ENCODE data around the gene MAP3K4. TPM values are rescaled to one million over a fixed set of nuclear protein-coding genes. Genes with fewer than 3 reads are reported as not detected.

MAP3K4 gene
- total RNA-seq, 1 donor from 2014 or later = 49.3 TPM

- H3K27ac Mint-ChIP-seq = no peak overlapping the region
- H3K9me3 Mint-ChIP-seq = no peaks in the 10 kb centered on the region
- H3K4me3 Mint-ChIP-seq (ENCODE audit: low read depth) = no peak overlapping the region
- no peaks in the 10 kb centered on the region for H3K27me3 Mint-ChIP-seq (ENCODE audit: low read depth)
- no peak for DNase-seq (ENCODE audit: low spot score)
- no peaks in the 10 kb centered on the region for H3K4me1 Mint-ChIP-seq (ENCODE audit: low read depth)
- intact Hi-C loops (cut with micrococcal nuclease) = no loop called here
- peaks cover 8% of the 10 kb centered on the region for H3K36me3 Mint-ChIP-seq (ENCODE audit: low read depth)
These were observed 144.4 kb downstream of the MAP3K4 start for GRCh38 chr6:161135695-161136591.

- H3K4me3 Mint-ChIP-seq (ENCODE audit: low read depth) = no peak overlapping the region
- intact Hi-C loops (cut with micrococcal nuclease) = no loop called here
- peaks cover 8% of the 10 kb centered on the region for H3K36me3 Mint-ChIP-seq (ENCODE audit: low read depth)
- H3K27ac Mint-ChIP-seq = no peak overlapping the region
- H3K27me3 Mint-ChIP-seq (ENCODE audit: low read depth) = no peaks in the 10 kb centered on the region
- DNase-seq (ENCODE audit: low spot score) = no peak
- no peaks in the 10 kb centered on the region for H3K9me3 Mint-ChIP-seq
- no peaks in the 10 kb centered on the region for H3K4me1 Mint-ChIP-seq (ENCODE audit: low read depth)
These were observed 145.1 kb downstream of the MAP3K4 start for GRCh38 chr6:161136655-161137054.

- intact Hi-C loops (cut with micrococcal nuclease) = no loop called here
- H3K9me3 Mint-ChIP-seq = no peaks in the 10 kb centered on the region
- H3K4me1 Mint-ChIP-seq (ENCODE audit: low read depth) = no peaks in the 10 kb centered on the region
These were observed 145.8 kb downstream of the MAP3K4 start for GRCh38 chr6:161137320-161137719.

GRCh38 chr6:161137839-161138542 is 146.4 kb downstream of the MAP3K4 start:
- H3K36me3 Mint-ChIP-seq (ENCODE audit: low read depth) = peaks cover 8% of the 10 kb centered on the region
- no peak overlapping the region for H3K4me3 Mint-ChIP-seq (ENCODE audit: low read depth)
- H3K27me3 Mint-ChIP-seq (ENCODE audit: low read depth) = no peaks in the 10 kb centered on the region
- H3K9me3 Mint-ChIP-seq = no peaks in the 10 kb centered on the region
- H3K4me1 Mint-ChIP-seq (ENCODE audit: low read depth) = no peaks in the 10 kb centered on the region
- intact Hi-C loops (cut with micrococcal nuclease) = no loop called here
- no peak overlapping the region for H3K27ac Mint-ChIP-seq
- no peak for DNase-seq (ENCODE audit: low spot score)

More at GRCh38 chr6:161137320-161137719, 145.8 kb downstream of the MAP3K4 start:
- Mint-ChIP-seq H3K27me3 (ENCODE audit: low read depth) (no peaks in the 10 kb centered on the region), H3K36me3 (ENCODE audit: low read depth) (peaks cover 8% of the 10 kb centered on the region), H3K4me3 (ENCODE audit: low read depth) (no peak overlapping the region), H3K27ac (no peak overlapping the region)
- no peak for DNase-seq (ENCODE audit: low spot score)

- peaks cover 8% of the 10 kb centered on the region for H3K36me3 Mint-ChIP-seq (ENCODE audit: low read depth)
- no peak overlapping the region for H3K4me3 Mint-ChIP-seq (ENCODE audit: low read depth)
- H3K27me3 Mint-ChIP-seq (ENCODE audit: low read depth) = no peaks in the 10 kb centered on the region
- H3K27ac Mint-ChIP-seq = no peak overlapping the region
- no peaks in the 10 kb centered on the region for H3K4me1 Mint-ChIP-seq (ENCODE audit: low read depth)
- no peaks in the 10 kb centered on the region for H3K9me3 Mint-ChIP-seq
- no peak for DNase-seq (ENCODE audit: low spot score)
- intact Hi-C loops (cut with micrococcal nuclease) = no loop called here
These were observed 147.2 kb downstream of the MAP3K4 start for GRCh38 chr6:161138543-161139303.

GRCh38 chr6:161139304-161139765 is 147.8 kb downstream of the MAP3K4 start:
- no peak overlapping the region for H3K4me3 Mint-ChIP-seq (ENCODE audit: low read depth)

GRCh38 chr6:161139766-161140553 is 148.4 kb downstream of the MAP3K4 start:
- Mint-ChIP-seq H3K9me3 (no peaks in the 10 kb centered on the region), H3K27me3 (ENCODE audit: low read depth) (no peaks in the 10 kb centered on the region), H3K4me3 (ENCODE audit: low read depth) (no peak overlapping the region), H3K4me1 (ENCODE audit: low read depth) (no peaks in the 10 kb centered on the region), H3K27ac (no peak overlapping the region), H3K36me3 (ENCODE audit: low read depth) (peaks cover 5% of the 10 kb centered on the region)
- intact Hi-C loops (cut with micrococcal nuclease) = no loop called here
- no peak for DNase-seq (ENCODE audit: low spot score)

More at GRCh38 chr6:161139304-161139765, 147.8 kb downstream of the MAP3K4 start:
- no peak for DNase-seq (ENCODE audit: low spot score)
- no peaks in the 10 kb centered on the region for H3K9me3 Mint-ChIP-seq
- peaks cover 5% of the 10 kb centered on the region for H3K36me3 Mint-ChIP-seq (ENCODE audit: low read depth)
- no peak overlapping the region for H3K27ac Mint-ChIP-seq
- intact Hi-C loops (cut with micrococcal nuclease) = no loop called here
- no peaks in the 10 kb centered on the region for H3K4me1 Mint-ChIP-seq (ENCODE audit: low read depth)
- no peaks in the 10 kb centered on the region for H3K27me3 Mint-ChIP-seq (ENCODE audit: low read depth)

GRCh38 chr6:161140554-161140875 is 148.9 kb downstream of the MAP3K4 start:
- Mint-ChIP-seq H3K36me3 (ENCODE audit: low read depth) (peaks cover 5% of the 10 kb centered on the region), H3K27ac (no peak overlapping the region), H3K4me1 (ENCODE audit: low read depth) (no peaks in the 10 kb centered on the region), H3K4me3 (ENCODE audit: low read depth) (no peak overlapping the region), H3K27me3 (ENCODE audit: low read depth) (no peaks in the 10 kb centered on the region), H3K9me3 (no peaks in the 10 kb centered on the region)
- no peak for DNase-seq (ENCODE audit: low spot score)
- intact Hi-C loops (cut with micrococcal nuclease) = no loop called here

- DNase-seq (ENCODE audit: low spot score) = no peak
- Mint-ChIP-seq H3K36me3 (ENCODE audit: low read depth) (peaks cover 3% of the 10 kb centered on the region), H3K4me1 (ENCODE audit: low read depth) (no peaks in the 10 kb centered on the region), H3K27me3 (ENCODE audit: low read depth) (no peaks in the 10 kb centered on the region), H3K27ac (no peak overlapping the region), H3K4me3 (ENCODE audit: low read depth) (no peak overlapping the region), H3K9me3 (no peaks in the 10 kb centered on the region)
- intact Hi-C loops (cut with micrococcal nuclease) = no loop called here
These were observed 149.6 kb downstream of the MAP3K4 start for GRCh38 chr6:161141173-161141572.

GRCh38 chr6:161142957-161143296 is 151.4 kb downstream of the MAP3K4 start:
- DNase-seq (ENCODE audit: low spot score) = no peak
- no peaks in the 10 kb centered on the region for H3K9me3 Mint-ChIP-seq
- H3K27ac Mint-ChIP-seq = no peak overlapping the region
- no peaks in the 10 kb centered on the region for H3K4me1 Mint-ChIP-seq (ENCODE audit: low read depth)
- H3K4me3 Mint-ChIP-seq (ENCODE audit: low read depth) = no peak overlapping the region
- peaks cover 2% of the 10 kb centered on the region for H3K36me3 Mint-ChIP-seq (ENCODE audit: low read depth)
- intact Hi-C loops (cut with micrococcal nuclease) = no loop called here
- no peaks in the 10 kb centered on the region for H3K27me3 Mint-ChIP-seq (ENCODE audit: low read depth)

- intact Hi-C loops (cut with micrococcal nuclease) = no loop called here
- Mint-ChIP-seq H3K4me1 (ENCODE audit: low read depth) (no peaks in the 10 kb centered on the region), H3K27me3 (ENCODE audit: low read depth) (no peaks in the 10 kb centered on the region), H3K27ac (no peak overlapping the region), H3K9me3 (no peaks in the 10 kb centered on the region), H3K36me3 (ENCODE audit: low read depth) (peaks cover 2% of the 10 kb centered on the region), H3K4me3 (ENCODE audit: low read depth) (no peak overlapping the region)
- no peak for DNase-seq (ENCODE audit: low spot score)
These were observed 152.3 kb downstream of the MAP3K4 start for GRCh38 chr6:161143663-161144430.

- peaks cover 2% of the 10 kb centered on the region for H3K36me3 Mint-ChIP-seq (ENCODE audit: low read depth)
- DNase-seq (ENCODE audit: low spot score) = no peak
- no peaks in the 10 kb centered on the region for H3K4me1 Mint-ChIP-seq (ENCODE audit: low read depth)
- H3K9me3 Mint-ChIP-seq = no peaks in the 10 kb centered on the region
- no peaks in the 10 kb centered on the region for H3K27me3 Mint-ChIP-seq (ENCODE audit: low read depth)
- no peak overlapping the region for H3K27ac Mint-ChIP-seq
- intact Hi-C loops (cut with micrococcal nuclease) = loop anchor here (5.0 kb wide), 1 partner anchor 222 kb away; no protein-coding TSS in a partner anchor
- no peak overlapping the region for H3K4me3 Mint-ChIP-seq (ENCODE audit: low read depth)
These were observed 158.6 kb downstream of the MAP3K4 start for GRCh38 chr6:161150136-161150535.

Data from activated T-helper 2 cell treated with anti-CD3 and anti-CD28 coated beads, Interferon-gamma antibody, Interleukin-2, Interleukin-4, amounts not matched to agents 10 μg/mL and 5 μg/mL and 100 μg/mL, durations not matched to agents 14 hours and 24 hours and 36 hours (primary cell).